Peyer's patch (tissue), 4 donors: ENCODE results near the gene BPIFA2. TPM values are rescaled to one million over a fixed set of nuclear protein-coding genes. Genes with fewer than 3 reads are reported as not detected.
"Not testable (repeated sequence)": the region's sequence is repeated elsewhere in the genome, so short reads cannot be mapped to it uniquely, and the experiment has no call there.

ENCODE experiments used
- DNase-seq, 3 donors: peaks; one replicate each; pipeline ENCODE4 v3.0.0-alpha.2; 2017 to 2019
- H3K27ac ChIP-seq, 4 donors: fragments of 200-600 bp; sonication (generic); one replicate each; pipeline ENCODE4 v1.5.1; 2016 to 2019
- H3K27me3 ChIP-seq, 2 donors: fragments of 200-600 bp; sonication (generic); one replicate each; pipeline ENCODE4 v1.5.1; 2019
- H3K36me3 ChIP-seq, 3 donors: fragments of 200-600 bp; sonication (generic); one replicate each; pipeline ENCODE4 v1.5.1; 2016 to 2019
- H3K4me1 ChIP-seq, 4 donors: fragments of 200-600 bp; sonication (generic); one replicate each; pipeline ENCODE4 v1.5.1; 2016 to 2019
- H3K4me3 ChIP-seq, 4 donors: fragments of 200-600 bp; sonication (generic); 1 replicate in 3 of 4; 2 replicates in 1 of 4; pipeline ENCODE4 v1.5.1; 2016 to 2019; ENCODE audit warnings: mild to moderate bottlenecking in 1 of 4
- H3K9me3 ChIP-seq, 4 donors: fragments of 200-600 bp; sonication (generic); one replicate each; pipeline ENCODE4 v1.5.1; 2016 to 2019; ENCODE audit warnings: mild to moderate bottlenecking in 1 of 4
- POLR2A ChIP-seq, 2 donors: fragments of 450-650 bp; IDR thresholded peaks; one replicate each; pipeline ENCODE4 v1.5.1; 2017; ENCODE audit warnings: antibody characterized with exemption in 2 of 2, mild to moderate bottlenecking in 2 of 2, moderate library complexity in 2 of 2
- total RNA-seq, 4 donors: library from RNA; depleted of rRNA; stranded (reverse); fragments of >200 nt; gene quantifications; one replicate each; pipeline ENCODE4 v1.1.0, GENCODE V29; 2016
- TF ChIP-seq, protein P1 (sequence below), 6 experiments: fragments of 450-650 bp in 4 of 6; fragments of 200-600 bp in 2 of 6; sonication (generic) in 1 of 6; IDR thresholded peaks; one replicate each; pipeline ENCODE4 v1.5.1; 2017 to 2019; ENCODE audit warnings: antibody characterized with exemption in 6 of 6, mild to moderate bottlenecking in 3 of 6, moderate library complexity in 1 of 6

BPIFA2 gene, protein sequence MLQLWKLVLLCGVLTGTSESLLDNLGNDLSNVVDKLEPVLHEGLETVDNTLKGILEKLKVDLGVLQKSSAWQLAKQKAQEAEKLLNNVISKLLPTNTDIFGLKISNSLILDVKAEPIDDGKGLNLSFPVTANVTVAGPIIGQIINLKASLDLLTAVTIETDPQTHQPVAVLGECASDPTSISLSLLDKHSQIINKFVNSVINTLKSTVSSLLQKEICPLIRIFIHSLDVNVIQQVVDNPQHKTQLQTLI
- not detected for total RNA-seq

DNA sequence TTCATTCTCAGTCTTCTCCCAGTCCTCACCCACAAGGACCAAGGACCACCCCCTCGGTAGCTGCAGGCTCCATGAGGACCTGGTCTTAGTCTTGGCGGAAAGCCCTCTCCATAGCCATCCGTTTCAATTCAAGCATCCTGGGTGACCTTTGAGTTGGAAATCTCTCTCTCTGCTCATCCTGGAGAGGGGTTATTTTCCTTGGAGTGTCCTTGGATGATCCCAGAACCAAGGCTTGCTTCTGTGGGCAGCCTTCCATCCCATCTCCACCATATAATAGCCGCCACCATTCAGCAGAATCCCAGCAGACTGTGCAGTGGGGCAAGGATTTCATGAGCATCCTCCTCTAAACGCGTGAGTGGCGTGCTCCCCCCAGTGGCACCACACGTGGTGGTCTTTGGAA, at the start of gene BPIFA2:
TSS of gene BPIFA2 (plus strand) at position 301 of the 400 bp plus-strand sequence. CDS start 987 bp downstream, outside the sequence.
- peaks cover 0 to 6% (median 3%) of the 10 kb centered on the region in 4 donors for H3K9me3 ChIP-seq
- no peak for TF ChIP-seq POLR2A (IDR thresholded peaks at IDR 0.05)
- TF ChIP-seq, protein P1, sequence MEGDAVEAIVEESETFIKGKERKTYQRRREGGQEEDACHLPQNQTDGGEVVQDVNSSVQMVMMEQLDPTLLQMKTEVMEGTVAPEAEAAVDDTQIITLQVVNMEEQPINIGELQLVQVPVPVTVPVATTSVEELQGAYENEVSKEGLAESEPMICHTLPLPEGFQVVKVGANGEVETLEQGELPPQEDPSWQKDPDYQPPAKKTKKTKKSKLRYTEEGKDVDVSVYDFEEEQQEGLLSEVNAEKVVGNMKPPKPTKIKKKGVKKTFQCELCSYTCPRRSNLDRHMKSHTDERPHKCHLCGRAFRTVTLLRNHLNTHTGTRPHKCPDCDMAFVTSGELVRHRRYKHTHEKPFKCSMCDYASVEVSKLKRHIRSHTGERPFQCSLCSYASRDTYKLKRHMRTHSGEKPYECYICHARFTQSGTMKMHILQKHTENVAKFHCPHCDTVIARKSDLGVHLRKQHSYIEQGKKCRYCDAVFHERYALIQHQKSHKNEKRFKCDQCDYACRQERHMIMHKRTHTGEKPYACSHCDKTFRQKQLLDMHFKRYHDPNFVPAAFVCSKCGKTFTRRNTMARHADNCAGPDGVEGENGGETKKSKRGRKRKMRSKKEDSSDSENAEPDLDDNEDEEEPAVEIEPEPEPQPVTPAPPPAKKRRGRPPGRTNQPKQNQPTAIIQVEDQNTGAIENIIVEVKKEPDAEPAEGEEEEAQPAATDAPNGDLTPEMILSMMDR (IDR thresholded peaks at IDR 0.05): no peak
- DNase-seq: no peak

DNA sequence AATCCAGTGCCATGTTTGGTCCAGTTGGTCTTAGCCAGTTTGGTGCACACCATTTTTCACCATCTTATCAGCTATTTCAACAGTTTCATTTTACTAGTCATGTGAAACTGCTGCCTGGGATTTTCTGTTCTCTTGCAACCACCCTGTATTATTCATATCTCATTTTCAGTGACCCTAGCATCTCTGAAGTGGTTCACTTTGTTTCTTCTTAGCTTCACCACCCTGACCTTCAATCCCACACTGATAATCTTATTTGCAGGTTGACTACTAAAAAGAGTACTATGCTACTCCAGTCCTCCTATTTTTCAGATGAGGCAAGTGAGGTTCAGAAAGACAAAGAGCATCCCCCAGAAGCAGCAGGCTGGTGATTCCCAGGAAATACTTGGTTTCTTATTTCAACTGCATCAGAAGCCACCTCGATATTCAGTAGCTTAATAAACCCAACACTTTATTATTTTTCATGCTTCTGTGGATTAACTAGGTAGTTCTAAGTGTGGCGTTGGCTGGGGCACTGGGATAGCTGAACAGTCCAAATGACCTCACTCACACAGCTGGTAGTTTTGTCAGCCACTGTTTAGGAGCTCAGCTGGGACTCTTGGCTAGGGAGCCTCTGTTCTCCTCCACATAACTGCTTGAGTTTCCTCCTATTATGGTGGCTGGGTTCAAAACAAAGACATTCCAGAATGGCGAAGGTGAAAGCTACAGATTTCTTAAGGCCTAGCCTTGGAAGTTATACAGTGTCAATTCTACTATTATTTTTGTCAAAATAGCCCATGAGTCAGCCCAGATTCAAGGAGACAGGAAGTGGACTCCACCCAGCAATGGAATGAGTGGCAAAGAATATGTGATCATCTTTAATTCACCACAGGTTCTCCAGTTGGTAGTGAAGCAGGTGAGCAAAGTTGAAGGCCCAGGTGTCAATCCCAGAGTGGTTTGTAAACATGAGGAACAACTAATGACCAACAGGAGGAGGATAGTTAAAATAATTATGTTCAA, 47.9 kb upstream of the BPIFA2 start:
- TF ChIP-seq, protein P1 (IDR thresholded peaks at IDR 0.05): no peak
- no peak for TF ChIP-seq POLR2A (IDR thresholded peaks at IDR 0.05)
- no peak overlapping the region for H3K27ac ChIP-seq
- no peaks in the 10 kb centered on the region for H3K27me3 ChIP-seq
- H3K36me3 ChIP-seq: no peaks in the 10 kb centered on the region
- H3K4me1 ChIP-seq: no peaks in the 10 kb centered on the region
- H3K9me3 ChIP-seq: no peaks in the 10 kb centered on the region
- no peak for DNase-seq
- H3K4me3 ChIP-seq: no peak overlapping the region

More for the DNA sequence above, at the start of gene BPIFA2:
- Histone ChIP-seq H3K4me3 (no peak within 1 kb of the TSS), H3K36me3 (no peaks in the 10 kb centered on the region), H3K4me1 (no peaks in the 10 kb centered on the region), H3K27ac (no peak within 1 kb of the TSS), H3K27me3 (no peaks in the 10 kb centered on the region)

DNA sequence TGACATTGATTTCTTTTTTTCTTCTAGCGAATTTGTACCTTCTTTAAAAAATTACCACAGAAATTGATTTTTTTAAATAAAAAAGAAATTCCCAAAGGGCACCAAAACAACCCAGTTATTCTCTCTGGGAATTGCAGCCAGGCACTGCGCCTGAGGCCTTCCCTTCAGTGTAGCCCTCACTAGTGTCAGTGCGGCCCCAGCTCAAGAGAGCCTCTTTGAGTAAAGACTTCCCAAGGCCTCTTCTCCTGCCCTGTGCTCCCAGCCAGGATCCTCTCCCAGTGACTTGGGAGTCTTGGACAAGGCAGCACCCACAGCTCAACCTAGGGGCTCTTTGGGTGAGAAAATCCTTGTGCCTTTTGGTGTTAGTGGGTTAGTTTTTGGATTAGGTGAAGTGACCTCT, 47.0 kb upstream of the BPIFA2 start:
- Histone ChIP-seq H3K9me3 (no peaks in the 10 kb centered on the region), H3K27ac (no peak overlapping the region), H3K27me3 (no peaks in the 10 kb centered on the region), H3K4me3 (no peak overlapping the region), H3K36me3 (no peaks in the 10 kb centered on the region), H3K4me1 (no peaks in the 10 kb centered on the region)
- no peak for DNase-seq
- TF ChIP-seq POLR2A (IDR thresholded peaks at IDR 0.05): no peak
- TF ChIP-seq, protein P1 (IDR thresholded peaks at IDR 0.05): no peak

DNA sequence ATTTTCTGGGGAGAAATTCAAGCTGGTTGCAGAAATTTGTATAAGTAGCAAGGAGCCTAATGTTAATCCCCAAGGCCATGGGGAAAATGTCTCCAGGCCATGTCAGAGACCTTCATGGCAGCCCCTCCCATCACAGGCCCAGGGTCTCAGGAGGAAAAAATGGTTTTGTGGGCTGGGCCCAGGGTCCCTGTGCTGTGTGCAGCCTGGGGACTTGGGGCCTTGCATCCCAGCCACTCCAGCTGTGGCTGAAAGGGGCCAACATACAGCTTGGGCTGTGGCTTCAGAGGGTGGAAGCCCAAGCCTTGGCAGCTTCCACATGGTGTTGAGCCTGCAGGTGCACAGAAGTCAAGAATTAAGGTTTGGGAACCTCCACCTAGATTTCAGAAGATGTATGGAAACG, 45.7 kb upstream of the BPIFA2 start:
- not testable (repeated sequence) for H3K4me3 ChIP-seq, H3K27me3 ChIP-seq, H3K4me1 ChIP-seq, H3K27ac ChIP-seq, H3K36me3 ChIP-seq, H3K9me3 ChIP-seq, DNase-seq

DNA sequence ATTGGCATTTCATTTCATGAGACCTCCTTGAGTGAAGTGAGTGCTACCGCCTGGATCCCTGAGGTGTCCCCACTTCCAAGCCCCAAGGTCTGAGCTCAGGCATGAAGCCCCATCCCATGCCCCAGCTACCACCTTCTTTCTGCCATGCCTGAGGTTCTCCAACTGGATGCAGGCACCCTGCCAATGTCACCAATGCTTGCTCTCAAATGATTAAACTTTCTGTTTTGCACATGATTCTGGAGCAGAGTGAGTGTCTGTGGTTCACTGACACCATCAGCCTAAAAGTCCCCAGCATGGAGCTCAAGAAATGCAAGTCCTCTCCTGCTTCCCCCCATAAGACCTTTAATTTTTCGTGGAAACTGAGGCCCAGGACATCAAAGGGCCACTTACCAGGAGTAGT, 43.7 kb upstream of the BPIFA2 start:
- no peaks in the 10 kb centered on the region for H3K4me1 ChIP-seq
- H3K4me3 ChIP-seq: no peak overlapping the region
- TF ChIP-seq POLR2A (IDR thresholded peaks at IDR 0.05): no peak
- DNase-seq: no peak
- H3K27ac ChIP-seq: no peak overlapping the region
- H3K36me3 ChIP-seq: no peaks in the 10 kb centered on the region
- H3K9me3 ChIP-seq: no peaks in the 10 kb centered on the region
- no peaks in the 10 kb centered on the region for H3K27me3 ChIP-seq

DNA sequence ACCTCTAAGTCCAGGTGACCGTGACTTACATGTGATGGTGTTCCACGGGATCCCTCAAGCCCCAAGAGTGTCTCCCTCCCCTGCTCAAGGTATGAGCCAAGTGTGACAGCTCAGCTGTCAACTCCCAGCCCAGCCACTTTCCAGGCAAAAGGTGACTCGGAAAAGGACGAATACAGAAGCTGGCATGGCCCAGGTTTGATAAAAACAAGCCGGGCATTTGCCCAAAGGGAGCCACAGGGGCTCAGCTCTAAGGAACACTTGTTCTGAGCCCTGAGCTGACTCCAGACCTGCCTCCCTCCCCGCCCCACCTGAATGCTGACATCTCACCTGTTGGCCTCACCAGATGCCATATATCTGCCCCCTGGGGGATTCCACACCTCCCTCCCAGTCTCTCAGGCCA, 43.0 kb upstream of the BPIFA2 start:
- Histone ChIP-seq H3K27me3 (no peaks in the 10 kb centered on the region), H3K4me1 (no peaks in the 10 kb centered on the region), H3K4me3 (no peak overlapping the region), H3K36me3 (no peaks in the 10 kb centered on the region), H3K9me3 (no peaks in the 10 kb centered on the region), H3K27ac (no peak overlapping the region)
- no peak for DNase-seq
- TF ChIP-seq, protein P1 (IDR thresholded peaks at IDR 0.05): no peak
- TF ChIP-seq POLR2A (IDR thresholded peaks at IDR 0.05): no peak
